GM21737 (cell line): ENCODE results near the gene ARL14EPL.
A peak's percentile ranks its signal among the peaks of the same experiment; 100 is the strongest.

ENCODE experiments used
- ATAC-seq: cut with Tn5 transposase; IDR thresholded peaks from one replicate; pipeline ENCODE4 v1.9.1; 2021; ENCODE audit warnings: mild to moderate bottlenecking, moderate library complexity; ENCODE audit not compliant: unreplicated experiment

The ARL14EPL gene

DNA sequence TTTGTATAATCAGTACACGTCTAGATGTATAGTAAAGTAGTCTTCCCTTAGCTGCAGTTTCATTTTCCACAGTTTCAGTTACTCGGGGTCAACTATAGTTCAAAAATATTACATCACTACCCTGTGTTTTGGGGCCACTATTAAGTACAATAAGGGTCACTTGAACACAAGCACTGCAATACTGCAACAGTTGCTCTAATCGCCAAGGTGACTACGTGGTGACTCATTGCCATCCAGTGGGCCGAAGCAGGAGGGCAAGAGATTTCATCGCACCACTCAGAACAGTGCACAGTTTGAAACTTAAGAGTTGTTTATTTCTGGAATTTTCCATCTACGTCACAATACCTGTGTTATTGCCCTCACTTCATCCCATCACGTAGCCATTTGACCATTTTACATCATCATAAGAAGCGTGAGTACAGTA lies at the start of gene ARL14EPL:
ARL14EPL (plus strand) TSS at position 379 of the 424 bp plus-strand sequence. CDS start 18,994 bp downstream, outside the sequence.
- peak; percentile 65 for ATAC-seq

DNA sequence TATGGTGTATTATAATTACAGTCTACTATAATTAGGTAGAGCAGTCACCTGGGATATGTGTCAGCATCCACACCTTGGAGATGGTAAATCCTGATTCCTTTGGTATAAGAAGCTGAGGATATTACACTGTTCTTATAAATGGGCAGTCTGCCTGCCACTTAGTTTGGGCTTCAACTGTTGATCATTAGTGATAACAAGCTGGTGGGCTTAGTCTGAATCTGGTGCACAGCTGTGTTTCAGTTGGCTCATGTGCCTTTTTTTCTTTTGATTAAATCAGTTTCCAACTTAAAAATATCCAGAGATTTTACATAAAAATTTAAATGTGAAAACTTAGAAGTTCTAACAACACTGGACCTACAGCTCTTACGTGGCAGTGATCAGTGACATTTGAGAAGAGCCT lies 48.8 kb upstream of the ARL14EPL start:
- no peak for ATAC-seq

DNA sequence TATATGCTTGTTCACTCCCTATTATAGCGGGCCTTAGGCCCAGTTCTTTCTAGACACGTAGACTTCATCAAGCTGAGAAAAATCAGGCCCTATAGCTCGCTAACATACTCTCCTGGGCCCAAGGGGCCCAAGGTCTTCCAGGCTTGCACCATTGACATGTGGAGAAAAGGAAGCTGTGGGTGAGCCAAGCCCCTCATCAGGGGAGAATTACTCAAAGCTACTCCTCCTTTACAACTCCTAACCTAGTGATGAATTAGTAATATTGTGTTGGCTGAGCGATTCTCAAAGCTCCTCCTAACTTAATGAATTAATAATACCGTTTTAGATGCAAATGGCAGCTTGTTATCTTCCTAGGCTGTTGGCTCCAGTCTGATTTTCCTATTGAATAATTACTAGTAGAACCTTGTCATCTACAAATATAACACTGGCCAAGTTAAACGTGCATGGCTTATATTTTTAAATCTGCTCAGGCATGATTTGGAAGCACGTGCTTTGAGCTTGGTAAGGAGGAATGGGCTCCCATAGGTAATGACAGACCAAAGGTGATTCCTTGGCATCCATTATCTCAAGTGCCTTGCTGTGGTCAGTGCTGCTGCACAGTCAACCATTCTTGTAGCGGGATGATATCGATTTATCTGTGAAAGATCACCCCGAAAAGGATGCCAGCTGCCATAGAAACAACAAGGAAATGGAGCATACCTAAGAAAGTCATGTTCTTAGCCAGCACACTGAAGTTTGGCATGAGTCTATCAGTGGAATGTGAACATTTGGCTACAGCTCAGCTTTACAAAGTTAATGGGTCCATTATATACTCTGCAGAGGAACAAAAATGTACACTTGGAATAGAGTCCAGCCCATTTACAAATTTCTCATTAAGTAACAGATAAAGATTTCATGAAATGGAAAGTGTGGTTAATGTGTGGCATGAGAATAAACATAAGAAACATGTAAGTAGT lies 46.2 kb upstream of the ARL14EPL start:
- no peak for ATAC-seq

DNA sequence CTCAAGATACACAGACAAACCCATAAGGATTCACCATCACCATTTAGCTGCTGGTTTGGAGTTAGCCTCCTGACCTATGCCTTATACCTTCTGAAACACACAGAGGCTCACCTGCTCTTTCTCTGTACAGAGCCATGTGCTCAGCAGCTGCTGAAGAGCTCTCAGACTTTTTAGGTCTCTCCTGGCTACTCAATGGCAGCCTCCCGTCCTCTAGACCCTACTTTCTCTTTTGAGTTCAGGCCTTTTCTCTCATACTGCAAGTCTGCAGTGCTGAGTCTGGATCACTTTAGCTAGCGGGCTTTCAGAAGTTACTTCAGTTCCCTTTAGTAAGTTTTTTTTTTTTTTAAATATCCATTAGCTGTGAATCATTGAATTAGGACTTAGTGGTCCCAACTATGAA lies 44.3 kb upstream of the ARL14EPL start:
- ATAC-seq, result no peak

DNA sequence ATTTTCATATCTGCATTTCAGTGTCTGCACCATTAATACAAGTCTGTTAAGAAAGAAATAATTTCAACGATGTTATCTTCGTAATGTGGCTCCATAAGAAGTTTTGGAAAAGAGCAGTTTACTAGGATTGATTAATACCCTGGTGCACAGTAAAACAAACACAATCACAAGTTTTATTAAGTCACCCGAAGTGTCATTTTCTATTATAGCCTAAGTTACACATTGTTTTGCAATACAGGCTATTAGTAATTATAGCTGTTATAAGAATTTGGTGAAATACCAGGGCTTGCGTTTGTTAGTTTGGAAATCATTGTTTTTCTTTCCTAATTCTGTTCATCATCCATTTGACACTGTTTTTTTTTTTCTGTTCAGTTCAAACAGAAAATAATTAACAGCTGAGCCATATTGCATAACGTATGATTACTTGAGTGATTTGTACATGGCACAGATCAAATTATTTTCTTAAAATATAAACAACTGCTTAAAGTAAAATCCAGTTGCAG lies 39.4 kb upstream of the ARL14EPL start:
- ATAC-seq, result no peak

DNA sequence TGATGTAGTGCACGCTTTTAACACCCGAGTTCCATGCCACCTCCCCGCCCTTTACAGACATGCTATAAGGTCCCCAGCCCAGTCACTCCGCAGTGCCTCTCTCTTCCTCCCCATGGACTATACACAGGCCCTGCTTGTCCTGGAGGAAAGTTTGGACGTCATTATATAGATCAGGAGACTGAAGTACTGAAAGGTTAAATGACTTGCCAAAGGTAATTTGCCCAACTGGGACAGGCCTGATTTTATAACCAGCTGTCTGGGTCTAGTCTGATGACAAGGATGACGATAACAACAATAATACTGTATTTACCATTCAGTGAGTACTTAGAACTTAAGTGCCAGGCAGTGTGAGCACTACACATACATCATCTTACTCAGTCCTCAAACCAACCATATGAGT lies 36.9 kb upstream of the ARL14EPL start:
- ATAC-seq, result no peak

DNA sequence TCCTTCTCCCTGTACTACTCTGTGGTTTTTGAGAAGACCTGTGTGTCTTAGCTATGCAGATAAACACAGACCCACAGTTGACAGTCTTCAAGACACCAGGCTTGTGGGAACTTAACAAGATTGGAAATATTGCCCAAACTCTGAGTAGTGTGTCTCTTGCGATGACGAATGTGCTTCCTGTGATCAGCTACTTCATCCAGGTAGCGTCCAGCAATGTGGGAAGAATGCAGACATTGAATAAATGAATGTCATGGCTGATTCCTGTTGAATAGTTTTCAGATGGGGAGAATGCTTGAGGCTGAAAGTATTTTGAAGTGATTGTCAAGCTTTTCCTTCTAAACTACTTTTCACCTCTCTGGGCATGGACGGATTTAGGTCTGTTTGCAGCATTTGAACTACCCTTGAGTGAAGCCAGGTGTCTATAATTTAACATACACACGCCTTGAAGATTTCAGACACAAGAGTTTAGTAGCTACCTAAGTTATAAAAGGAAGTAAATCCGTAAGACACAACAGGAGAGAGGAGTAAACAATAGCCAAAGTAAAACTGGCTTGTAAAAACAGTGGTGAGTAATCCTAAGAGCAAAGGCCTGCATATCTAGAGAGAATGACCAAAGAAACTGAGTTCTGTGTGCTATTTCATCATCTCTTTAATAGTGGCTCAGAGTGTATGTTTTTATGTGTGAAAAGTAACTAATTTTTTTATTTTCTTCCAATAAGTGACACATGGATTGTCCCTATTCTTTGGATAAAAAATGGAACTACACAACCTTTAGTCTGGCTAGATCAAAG lies 30.0 kb upstream of the ARL14EPL start:
- no peak for ATAC-seq

DNA sequence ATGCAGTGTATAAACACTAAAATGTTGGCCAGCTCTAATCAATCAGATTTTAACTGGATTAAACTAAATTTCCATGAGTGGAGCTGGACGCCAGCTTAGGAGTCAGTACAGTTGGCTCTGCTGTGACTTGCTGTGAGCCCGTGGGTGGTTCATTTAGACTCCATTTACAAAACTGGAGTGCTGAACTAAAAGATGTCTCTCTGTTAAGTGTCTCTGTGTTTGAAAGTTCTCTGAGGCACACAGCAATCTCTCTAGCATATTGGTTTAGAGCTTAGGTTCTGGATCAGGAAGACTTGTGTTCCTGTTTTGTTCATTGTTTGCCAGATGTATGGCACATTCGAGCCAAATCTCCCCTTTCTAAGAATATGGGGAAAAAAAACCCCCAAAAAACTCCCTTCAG lies 28.0 kb upstream of the ARL14EPL start:
- no peak for ATAC-seq

- ATAC-seq, result no peak
Observed at GRCh38 chr5:116009806-116010205, 22.5 kb upstream of the ARL14EPL start.

- no peak for ATAC-seq
Observed at GRCh38 chr5:116011046-116011445, 21.2 kb upstream of the ARL14EPL start.

GRCh38 chr5:116013207-116013785 lies 19.0 kb upstream of the ARL14EPL start:
- no peak for ATAC-seq

DNA sequence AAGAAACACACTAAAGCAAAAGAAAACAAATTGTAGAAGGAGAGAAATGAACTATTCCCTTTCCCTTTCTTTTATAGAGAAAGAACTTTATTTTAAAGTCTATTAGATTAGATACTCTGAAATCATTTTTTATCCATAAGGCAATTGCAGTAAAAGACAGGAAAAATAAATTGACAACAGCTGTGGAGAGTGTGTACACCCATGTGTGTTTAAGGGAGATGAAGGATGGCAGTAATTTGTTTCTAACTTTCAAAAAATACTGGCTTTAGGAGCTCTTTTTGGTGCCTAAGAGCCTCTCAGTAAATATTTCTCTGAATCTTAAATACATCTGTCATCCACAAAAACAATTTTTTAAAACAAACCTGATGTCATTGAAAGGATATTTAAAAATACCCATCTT lies 18.3 kb upstream of the ARL14EPL start:
- ATAC-seq, result no peak

DNA sequence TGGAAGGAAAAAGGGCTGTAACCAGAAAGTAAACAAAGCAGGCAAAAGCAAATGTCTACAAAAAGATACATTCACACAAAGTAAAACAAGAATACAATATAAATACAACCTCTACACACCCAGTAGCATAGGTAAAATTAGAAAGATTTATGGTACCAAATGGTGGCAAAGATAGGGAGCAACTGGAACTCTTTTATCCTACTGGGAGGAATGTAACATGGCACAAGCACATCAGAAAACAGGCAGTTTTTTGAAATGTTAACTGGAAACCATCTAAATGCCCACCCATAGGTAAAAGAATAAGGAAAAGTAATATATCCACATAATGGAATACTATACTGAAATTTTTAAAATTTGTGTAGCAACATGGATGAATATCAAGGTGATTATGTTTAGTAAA lies 8.7 kb upstream of the ARL14EPL start:
- ATAC-seq, result no peak

DNA sequence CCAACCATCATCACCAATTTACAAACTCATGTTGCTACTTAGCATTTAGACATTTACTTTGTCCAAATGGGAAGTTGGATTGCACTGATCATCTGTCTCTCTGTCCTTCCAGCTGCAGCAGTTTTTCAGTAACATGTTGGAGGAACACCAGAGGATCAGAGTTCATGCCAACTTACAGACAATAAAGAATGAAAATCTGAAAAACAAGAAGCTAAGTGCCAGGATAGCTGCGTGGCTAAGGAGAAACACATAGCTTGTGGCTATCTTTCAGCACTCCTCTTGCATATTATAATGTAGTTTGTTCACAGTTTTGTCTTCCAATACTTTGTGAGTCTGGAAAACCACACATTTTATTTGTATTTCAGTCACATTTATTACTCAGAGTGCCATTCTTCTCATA lies 6.4 kb upstream of the ARL14EPL start:
- no peak for ATAC-seq

DNA sequence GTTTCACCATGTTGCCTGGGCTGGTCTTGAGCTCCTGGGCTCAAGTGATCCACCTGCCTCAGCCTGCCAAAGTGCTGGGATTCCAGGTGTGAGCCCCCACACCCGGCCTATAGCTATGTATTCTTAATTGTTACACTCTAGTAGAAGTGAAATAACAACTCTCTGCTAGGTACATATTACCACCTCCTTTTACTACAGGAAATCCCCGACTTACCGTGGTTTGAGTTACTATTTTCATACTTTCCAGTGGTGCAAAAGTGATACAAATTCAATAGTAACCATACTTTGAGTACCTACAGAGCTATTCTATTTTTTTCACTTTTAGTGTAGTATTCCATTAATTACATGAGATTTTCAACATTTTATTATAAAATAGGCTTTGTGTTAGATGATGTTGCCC lies 719 bp downstream of the ARL14EPL start:
- ATAC-seq, result no peak

DNA sequence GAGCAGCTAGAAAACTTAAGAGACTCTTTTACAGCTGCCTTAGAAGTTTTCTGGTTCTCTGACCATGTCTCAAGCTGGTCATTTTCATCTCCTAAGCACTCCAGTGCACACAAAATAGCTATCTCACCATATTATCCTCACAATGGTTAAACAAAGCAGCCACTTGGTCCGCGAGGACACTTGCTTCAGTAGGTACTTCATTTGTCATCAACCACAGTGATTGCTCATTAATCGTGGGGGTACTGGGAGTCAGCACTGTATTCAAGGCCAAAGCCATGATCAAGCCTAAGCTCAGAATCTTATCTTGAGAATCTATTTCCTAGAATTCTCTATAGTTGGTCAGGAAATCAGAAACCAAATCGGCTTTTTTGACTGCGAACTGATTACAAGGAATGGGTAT lies 2.9 kb downstream of the ARL14EPL start:
- no peak for ATAC-seq

GRCh38 chr5:116037236-116037822 lies 5.1 kb downstream of the ARL14EPL start:
- no peak for ATAC-seq

- peak; percentile 70 for ATAC-seq
Observed at GRCh38 chr5:116038817-116039216, 6.5 kb downstream of the ARL14EPL start.

- ATAC-seq, result no peak
Observed at GRCh38 chr5:116042375-116042774, 10.1 kb downstream of the ARL14EPL start.

GRCh38 chr5:116044073-116044472 lies 11.8 kb downstream of the ARL14EPL start:
- ATAC-seq, result no peak

- ATAC-seq, result no peak
Observed at GRCh38 chr5:116045821-116046220, 13.5 kb downstream of the ARL14EPL start.
